ELR (cell line): ENCODE results near the gene PSMB11.

Experiments
- DNase-seq: peaks from one replicate; pipeline ENCODE4 v3.0.0-alpha.2; 2015; ENCODE audit warnings: low read depth

Gene PSMB11

GRCh38 chr14:23043754-23044153 is 1.7 kb downstream of the PSMB11 start:
- no peak for DNase-seq

- DNase-seq: no peak
Observed at GRCh38 chr14:23044840-23045239, 2.8 kb downstream of the PSMB11 start.

DNA sequence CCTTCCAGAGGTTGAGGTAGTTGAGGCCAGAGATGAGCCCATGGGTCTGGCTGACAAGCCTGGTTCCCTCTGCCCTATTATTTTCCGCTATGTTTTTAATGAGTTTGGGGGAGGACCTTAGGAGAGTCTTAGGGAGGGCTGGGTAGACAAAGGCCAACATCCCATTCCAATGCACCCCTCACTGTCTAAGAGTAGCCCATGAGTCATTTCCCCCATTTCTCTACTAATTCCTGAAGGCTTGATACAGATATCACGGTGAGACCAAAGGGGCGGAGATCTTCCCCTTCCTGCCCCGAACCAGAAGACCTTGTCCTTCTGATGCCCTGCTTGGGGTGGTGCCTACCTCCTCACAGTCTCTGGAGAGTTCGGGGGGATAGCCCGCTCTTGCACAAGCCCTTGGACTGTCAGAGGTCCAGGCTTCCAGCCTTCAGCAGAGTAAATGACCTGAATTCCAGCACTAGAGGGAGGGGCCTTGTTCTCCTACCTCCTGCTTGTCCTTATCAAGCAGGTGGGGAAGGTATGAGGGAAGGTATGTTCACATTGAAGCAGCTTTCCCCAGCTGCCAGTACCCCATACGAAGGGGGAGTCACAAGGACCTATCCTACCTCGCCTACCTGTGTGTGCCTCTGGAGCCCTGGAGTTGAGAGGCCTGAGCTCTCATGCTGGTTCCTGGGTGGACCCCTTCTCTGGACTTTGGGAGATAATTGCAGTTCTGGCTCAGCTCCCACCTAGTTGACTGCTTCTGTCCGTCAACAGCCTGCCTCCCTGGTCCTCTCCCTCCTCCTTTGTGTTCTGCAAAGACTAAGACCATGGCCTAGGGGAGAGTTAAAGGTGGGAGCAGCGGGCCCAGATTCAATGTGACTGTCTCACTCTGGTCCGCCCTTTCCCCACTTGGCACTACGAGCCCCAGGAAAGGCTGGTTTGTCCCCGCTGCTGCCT is 3.7 kb downstream of the PSMB11 start:
- DNase-seq: peak; percentile 54

- peak; percentile 22 for DNase-seq
Observed at GRCh38 chr14:23047034-23047634, 5.1 kb downstream of the PSMB11 start.

DNA sequence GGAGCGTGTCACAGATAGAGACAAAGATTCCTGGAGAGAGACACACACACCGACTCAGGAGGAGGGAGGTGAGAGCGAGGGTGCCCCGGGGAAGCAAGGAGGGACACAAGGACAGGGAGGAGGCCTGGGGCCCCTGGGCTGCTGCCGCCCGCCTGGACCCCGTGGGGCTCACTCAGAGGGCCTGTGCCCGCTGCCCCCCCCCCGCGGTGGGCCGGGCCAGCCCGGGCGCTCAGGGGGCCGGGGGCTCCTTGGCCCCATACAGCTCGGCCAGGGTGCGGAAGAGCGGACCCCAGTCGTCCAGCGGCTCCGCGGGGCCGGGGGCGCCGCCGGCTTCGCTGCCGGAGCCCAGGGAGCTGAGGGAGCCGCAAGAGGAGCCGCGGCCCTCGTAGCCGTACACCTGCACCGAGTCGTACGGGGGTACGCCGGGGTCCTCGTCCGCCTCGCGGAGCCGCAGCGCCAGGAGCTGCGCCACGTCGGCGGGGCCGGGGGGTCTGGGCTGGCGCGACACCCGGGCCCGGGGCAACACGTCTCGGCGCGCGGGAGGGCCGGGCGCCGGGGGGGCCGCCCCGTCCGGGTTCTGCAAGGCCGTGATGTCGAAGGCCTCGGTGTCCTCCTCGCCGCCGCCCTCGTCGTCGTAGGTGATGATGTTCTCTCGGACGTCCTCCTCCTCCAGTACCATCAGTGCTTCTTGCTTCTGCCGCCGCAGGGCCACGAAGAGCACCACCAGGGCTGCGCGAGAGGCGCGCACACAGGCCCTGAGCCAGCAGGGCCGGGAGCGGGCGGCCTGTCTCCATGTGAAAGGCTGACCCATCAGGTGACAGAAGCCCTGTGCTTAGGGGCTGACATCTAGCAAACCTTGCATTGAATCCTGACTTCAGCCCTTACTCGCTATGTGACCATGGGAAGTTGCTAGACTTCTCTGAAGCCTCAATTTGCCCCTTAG is 6.0 kb downstream of the PSMB11 start:
- no peak for DNase-seq

- no peak for DNase-seq
Observed at GRCh38 chr14:23049011-23049410, 7.0 kb downstream of the PSMB11 start.

- DNase-seq: no peak
Observed at GRCh38 chr14:23051141-23052057, 9.4 kb downstream of the PSMB11 start.

GRCh38 chr14:23052182-23052623 is 10.2 kb downstream of the PSMB11 start:
- no peak for DNase-seq

- no peak for DNase-seq
Observed at GRCh38 chr14:23052671-23053070, 10.7 kb downstream of the PSMB11 start.

DNA sequence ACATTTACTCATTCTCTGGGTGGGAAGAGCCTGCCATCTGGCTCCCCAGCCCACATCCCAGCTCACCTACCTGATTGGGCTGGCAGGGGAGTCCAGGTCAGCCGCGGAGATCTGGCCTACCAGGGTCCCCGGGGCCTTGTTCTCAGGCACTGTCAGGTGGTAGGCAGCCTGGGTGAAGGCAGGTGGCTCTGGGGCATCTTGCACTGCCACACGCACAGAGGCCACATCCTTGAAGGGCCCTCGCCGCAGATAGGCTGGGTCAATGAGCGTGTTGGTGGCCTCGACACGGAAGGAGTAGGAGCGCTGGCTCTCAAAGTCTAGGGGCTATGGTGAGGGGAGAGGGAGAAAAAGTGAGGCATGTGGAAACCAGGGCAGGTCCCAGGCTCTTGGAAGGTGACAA is 11.4 kb downstream of the PSMB11 start:
- DNase-seq: no peak

DNA sequence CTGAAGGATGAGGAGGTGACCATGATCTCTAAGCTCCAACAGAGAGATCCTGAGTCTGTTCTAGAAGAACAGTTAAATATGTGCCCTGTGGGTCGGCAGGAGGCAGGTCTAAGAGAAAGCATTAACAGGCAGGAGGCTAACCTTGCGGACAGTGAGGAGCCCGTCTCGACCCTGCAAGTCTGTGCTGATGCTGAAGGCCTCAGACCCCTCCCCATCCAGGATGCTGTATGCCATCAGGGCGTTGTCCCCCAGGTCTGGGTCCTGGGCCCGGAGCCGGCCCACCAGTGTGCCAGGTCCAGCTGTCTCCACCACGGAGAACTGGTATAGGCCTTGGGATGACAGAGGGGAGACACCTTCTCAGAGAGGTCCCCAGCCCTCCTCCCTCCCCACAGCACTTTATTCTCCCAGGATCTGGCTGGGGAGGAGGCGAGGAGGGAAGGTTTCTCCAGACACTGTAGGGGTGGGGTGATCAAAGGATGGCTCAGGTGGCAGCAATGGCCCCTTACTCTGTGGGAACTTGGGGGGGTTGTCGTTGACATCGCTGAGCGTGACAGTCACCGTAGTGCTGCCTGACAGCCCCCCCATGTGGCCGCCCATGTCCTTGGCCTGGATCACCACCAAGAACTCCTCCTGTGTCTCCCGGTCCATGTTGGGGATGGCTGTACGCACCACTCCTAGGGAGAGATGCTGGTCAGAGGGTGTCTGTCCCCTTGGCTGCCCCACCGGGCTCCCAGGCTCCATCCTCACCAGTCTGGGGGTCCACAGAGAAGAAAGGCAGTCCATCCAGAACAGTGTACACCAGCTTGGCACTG is 12.2 kb downstream of the PSMB11 start:
- no peak for DNase-seq

DNA sequence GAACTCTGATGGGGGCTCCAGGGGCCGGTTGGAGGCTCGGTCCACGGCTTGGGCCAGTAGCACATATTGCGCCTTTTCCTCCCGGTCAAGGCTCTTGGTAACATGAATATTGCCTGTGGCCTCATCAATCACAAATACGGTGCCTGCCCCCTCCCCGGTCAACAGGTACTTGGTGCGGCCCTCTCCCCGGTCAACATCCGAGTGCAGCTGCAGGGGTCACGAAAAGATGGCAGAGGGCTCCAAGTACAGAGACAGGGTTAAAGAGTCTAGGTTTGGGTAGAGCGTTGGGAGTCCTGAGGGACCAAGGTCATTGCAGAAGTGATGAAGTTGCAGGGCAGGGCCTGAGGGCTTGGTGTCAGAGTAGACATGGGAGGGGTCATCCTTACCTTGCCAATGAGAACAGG is 13.1 kb downstream of the PSMB11 start:
- DNase-seq: no peak

GRCh38 chr14:23055621-23056144 is 13.7 kb downstream of the PSMB11 start:
- DNase-seq: peak; percentile 20

DNA sequence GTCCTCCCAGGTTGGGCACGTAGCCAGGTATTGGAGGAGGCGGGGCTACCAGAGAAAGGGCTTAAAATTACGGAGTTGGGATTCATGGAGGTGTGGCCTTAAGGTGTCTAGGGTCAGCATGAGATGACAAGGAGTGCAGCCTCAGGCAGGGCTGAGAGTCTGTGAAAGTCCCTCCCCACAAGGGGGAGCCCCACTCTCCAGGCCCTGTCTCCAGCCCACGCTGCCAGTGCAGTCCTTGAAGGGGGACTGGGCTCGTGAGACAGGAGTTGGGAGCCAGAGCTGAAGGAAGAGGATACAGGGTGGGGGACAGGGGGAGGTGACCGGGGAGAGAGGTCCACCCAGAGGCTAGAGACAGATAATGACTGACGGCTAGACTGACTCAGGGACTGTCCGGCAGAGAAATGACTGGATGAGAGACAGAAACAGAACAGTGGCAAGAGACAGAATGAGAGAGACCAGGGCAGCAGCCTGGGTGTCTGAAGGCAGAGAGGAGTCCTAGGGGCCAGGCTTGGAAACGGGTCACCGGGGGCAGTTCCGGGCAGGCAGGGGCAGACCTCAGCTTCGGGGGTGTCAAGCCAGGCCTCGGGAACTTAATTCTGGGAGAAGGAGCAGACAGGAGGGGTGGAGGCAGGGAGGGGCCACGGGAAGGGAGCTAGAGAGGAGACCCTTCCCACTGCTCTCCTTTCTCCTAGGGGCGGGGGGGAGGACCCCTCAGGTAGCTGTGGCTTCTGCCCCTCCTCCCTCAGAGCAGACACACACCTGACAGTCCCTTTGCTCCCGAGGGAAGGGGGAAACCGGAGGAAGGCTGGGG is 14.3 kb downstream of the PSMB11 start:
- peak; percentile 82 for DNase-seq

GRCh38 chr14:23056956-23057756 is 15.1 kb downstream of the PSMB11 start, which contains the start of gene CDH24:
Gene CDH24, minus strand, starts transcription at chr14:23057520. Its CDS starts 1,787 bp downstream, at chr14:23055733.
- peak; percentile 84 for DNase-seq

- peak; percentile 88 for DNase-seq
Observed at GRCh38 chr14:23057757-23058653, 16.0 kb downstream of the PSMB11 start.
